Caco-2 (cell line): ENCODE measurements around the gene GPC1. TPM values are rescaled to one million over a fixed set of nuclear protein-coding genes. Genes with fewer than 3 reads are reported as not detected.

ENCODE experiments used
- BruUV-seq: library from RNA; stranded (reverse); fragments of 400-500 nt; replicated peaks from 2 replicates; lab custom pipeline; 2021; lab: Mats Ljungman, UMichigan
- CTCF ChIA-PET: fragments of 300-600 bp; sonication (Branson Sonifier 250); formaldehyde crosslinking; loops from one replicate; lab custom pipeline; 2022; ENCODE audit warnings: antibody characterized with exemption; lab: Charles Lee
- POLR2A ChIA-PET: fragments of 300-600 bp; sonication (Branson Sonifier 250); formaldehyde crosslinking; loops from one replicate; lab custom pipeline; 2022; ENCODE audit warnings: antibody characterized with exemption; lab: Charles Lee
- DNase-seq, 2 experiments: peaks; one replicate each; pipeline versions ENCODE4 v3.0.0 to v3.0.0-alpha.2; 2020 to 2022
- H3K27me3 ChIP-seq: replicated peaks from 2 replicates; pipeline ENCODE4 v1.6.0; 2011; ENCODE audit warnings: low read length; ENCODE audit not compliant: control insufficient read depth, insufficient read depth
- H3K36me3 ChIP-seq: 2 replicates; pipeline ENCODE4 v1.5.1; 2011; ENCODE audit warnings: low read length; ENCODE audit not compliant: control insufficient read depth, insufficient read depth
- H3K4me1 ChIP-seq: fragments of 250-450 bp; sonication (Bioruptor Pico); 2 replicates; pipeline ENCODE4 v1.5.1; 2020; ENCODE audit warnings: mild to moderate bottlenecking
- H3K4me3 ChIP-seq: 2 replicates; pipeline ENCODE4 v1.5.1; 2011; ENCODE audit warnings: low read depth, mild to moderate bottlenecking, control low read depth, low read length
- H3K9me3 ChIP-seq: fragments of 250-450 bp; sonication (Bioruptor Pico); 2 replicates; pipeline ENCODE4 v1.5.1; 2020; ENCODE audit warnings: mild to moderate bottlenecking, moderate library complexity
- H3K27ac Mint-ChIP-seq: one replicate; pipeline ENCODE4 v1.8.0; 2022; ENCODE audit warnings: mixed read lengths; ENCODE audit not compliant: unreplicated experiment
- H3K27me3 Mint-ChIP-seq: one replicate; pipeline ENCODE4 v1.8.0; 2022; ENCODE audit warnings: mixed read lengths; ENCODE audit not compliant: insufficient read depth, unreplicated experiment
- H3K36me3 Mint-ChIP-seq: one replicate; pipeline ENCODE4 v1.8.0; 2022; ENCODE audit warnings: mild to moderate bottlenecking, mixed read lengths; ENCODE audit not compliant: insufficient read depth, unreplicated experiment
- H3K4me1 Mint-ChIP-seq: one replicate; pipeline ENCODE4 v1.8.0; 2022; ENCODE audit warnings: low read depth, mixed read lengths; ENCODE audit not compliant: unreplicated experiment
- H3K4me3 Mint-ChIP-seq: one replicate; pipeline ENCODE4 v1.8.0; 2022; ENCODE audit warnings: mild to moderate bottlenecking, moderate library complexity, mixed read lengths; ENCODE audit not compliant: unreplicated experiment
- H3K9me3 Mint-ChIP-seq: one replicate; pipeline ENCODE4 v1.8.0; 2022; ENCODE audit warnings: mixed read lengths; ENCODE audit not compliant: unreplicated experiment
- intact Hi-C: fragments of 100-400 bp; cut with micrococcal nuclease; formaldehyde crosslinking; loops from one replicate; pipeline ENCODE4 v1.10.0; 2022; ENCODE audit not compliant: unreplicated experiment
- total RNA-seq: library from RNA; stranded (reverse); gene quantifications from 2 replicates; pipeline ENCODE4 v1.2.3, GENCODE V29; 2022
- TF ChIP-seq, protein P1 (sequence below), 2 experiments: fragments of 200-600 bp in 1 of 2; IDR thresholded peaks; 1 replicate in 1 of 2; 2 replicates in 1 of 2; pipeline versions ENCODE4 v1.5.1 to v1.8.0; 2011 to 2022; ENCODE audit warnings: antibody characterized with exemption in 1 of 2, control low read depth in 1 of 2, inconsistent platforms in 1 of 2, low read depth in 1 of 2, low read length in 1 of 2, mild to moderate bottlenecking in 1 of 2, moderate library complexity in 1 of 2; ENCODE audit not compliant: insufficient read depth in 1 of 2, severe bottlenecking in 1 of 2, unreplicated experiment in 1 of 2

GPC1 gene
- total RNA-seq, 1 experiment from 2014 or later: 45.2 TPM

DNA sequence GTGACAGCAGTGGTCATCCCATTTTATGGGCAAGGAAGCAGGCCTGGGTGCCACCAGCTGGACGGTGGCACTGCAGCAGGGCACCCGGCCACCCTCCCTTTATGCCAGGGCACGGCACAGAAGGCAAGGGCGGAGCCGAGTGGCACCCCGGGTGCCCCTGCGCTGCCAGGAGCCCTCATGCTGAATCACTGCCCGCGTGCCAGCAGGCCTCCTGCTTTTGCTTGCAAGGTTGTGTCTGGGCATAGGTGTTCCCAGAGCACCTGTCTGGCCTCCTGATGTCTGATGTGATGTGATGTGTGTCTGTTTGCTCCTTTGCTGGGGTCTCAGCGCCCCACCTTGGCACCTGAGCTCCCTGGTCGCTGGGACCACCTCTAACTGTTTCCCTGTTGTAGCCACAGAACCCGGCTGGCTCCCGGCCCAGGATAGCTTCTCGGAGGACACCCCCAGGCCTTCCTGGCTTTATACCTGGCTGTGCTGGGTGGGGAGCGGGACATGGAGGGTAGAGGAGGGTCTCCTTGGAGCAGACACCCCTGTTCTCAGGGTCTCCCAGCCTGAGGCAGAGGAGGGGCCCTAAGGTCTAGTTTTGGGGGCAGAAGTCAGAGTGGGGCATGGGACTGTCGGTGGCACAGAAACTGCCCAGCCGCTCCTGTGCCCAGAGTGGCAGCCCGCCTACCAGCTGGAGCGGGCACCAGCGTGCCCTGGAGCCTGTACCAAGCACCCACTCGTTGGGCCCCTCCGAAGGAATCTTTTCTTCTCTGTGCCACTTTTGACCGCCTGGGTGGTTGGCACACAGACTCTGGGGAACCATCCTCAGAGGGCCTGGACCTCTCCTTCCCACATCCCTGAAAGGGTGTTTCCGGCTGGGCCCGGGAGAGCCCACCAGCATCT lies 3.6 kb downstream of the GPC1 start:
- ChIA-PET CTCF (no interaction called here), POLR2A (no interaction called here)
- peaks cover 9% of the 10 kb centered on the region; the same call in 1 of the 2 replicates for H3K4me1 ChIP-seq
- no peaks in the 10 kb centered on the region for H3K27me3 Mint-ChIP-seq
- H3K27ac Mint-ChIP-seq: no peak overlapping the region
- intact Hi-C loops: loop anchor here (1.0 to 5.0 kb wide), 3 partner anchors 182 to 287 kb away; no protein-coding TSS in a partner anchor
- no peaks in the 10 kb centered on the region for H3K4me1 Mint-ChIP-seq
- no peaks in the 10 kb centered on the region for H3K27me3 ChIP-seq
- no peak overlapping the region for H3K4me3 ChIP-seq
- BruUV-seq: no TSS peak
- no peaks in the 10 kb centered on the region for H3K9me3 ChIP-seq
- no peak overlapping the region for H3K4me3 Mint-ChIP-seq
- TF ChIP-seq, protein P1, sequence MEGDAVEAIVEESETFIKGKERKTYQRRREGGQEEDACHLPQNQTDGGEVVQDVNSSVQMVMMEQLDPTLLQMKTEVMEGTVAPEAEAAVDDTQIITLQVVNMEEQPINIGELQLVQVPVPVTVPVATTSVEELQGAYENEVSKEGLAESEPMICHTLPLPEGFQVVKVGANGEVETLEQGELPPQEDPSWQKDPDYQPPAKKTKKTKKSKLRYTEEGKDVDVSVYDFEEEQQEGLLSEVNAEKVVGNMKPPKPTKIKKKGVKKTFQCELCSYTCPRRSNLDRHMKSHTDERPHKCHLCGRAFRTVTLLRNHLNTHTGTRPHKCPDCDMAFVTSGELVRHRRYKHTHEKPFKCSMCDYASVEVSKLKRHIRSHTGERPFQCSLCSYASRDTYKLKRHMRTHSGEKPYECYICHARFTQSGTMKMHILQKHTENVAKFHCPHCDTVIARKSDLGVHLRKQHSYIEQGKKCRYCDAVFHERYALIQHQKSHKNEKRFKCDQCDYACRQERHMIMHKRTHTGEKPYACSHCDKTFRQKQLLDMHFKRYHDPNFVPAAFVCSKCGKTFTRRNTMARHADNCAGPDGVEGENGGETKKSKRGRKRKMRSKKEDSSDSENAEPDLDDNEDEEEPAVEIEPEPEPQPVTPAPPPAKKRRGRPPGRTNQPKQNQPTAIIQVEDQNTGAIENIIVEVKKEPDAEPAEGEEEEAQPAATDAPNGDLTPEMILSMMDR (IDR thresholded peaks at IDR 0.05; ENCODE audit: insufficient read depth in 1 of 2, low read depth in 1 of 2, low read length in 1 of 2, severe bottlenecking in 1 of 2, unreplicated experiment in 1 of 2): no peak
- H3K36me3 ChIP-seq: no peaks in the 10 kb centered on the region
- peaks cover 6% of the 10 kb centered on the region for H3K36me3 Mint-ChIP-seq
- no peaks in the 10 kb centered on the region for H3K9me3 Mint-ChIP-seq
- DNase-seq: no peak

DNA sequence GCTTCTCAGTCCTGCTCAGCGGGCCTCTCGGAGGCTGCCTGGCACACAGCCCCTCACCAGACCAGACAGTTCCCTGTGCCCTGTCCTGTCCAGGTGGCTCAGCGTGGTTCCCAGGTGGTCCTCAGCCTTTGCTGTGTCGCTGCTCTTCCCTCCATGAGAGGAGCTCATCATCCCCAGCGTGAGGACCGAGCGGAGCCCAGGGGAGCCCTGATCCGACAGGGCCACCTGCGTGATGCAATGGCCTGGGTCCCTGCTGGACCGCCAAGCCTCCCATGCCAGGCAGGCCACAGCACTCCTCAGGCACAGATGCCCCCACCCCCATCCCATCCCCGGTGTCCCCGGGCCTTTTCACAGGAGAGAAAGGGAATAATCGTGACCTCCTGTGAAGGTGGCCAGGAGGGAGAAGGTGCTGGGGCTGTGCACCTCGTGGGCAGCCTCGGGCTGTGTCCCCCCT lies 4.3 kb downstream of the GPC1 start:
- no TSS peak for BruUV-seq
- Histone ChIP-seq H3K4me3 (no peak overlapping the region), H3K27me3 (no peaks in the 10 kb centered on the region), H3K36me3 (no peaks in the 10 kb centered on the region), H3K4me1 (peaks cover 9% of the 10 kb centered on the region; the same call in 1 of the 2 replicates), H3K9me3 (no peaks in the 10 kb centered on the region)
- POLR2A ChIA-PET: no interaction called here
- Mint-ChIP-seq H3K4me3 (no peak overlapping the region), H3K36me3 (peaks cover 6% of the 10 kb centered on the region), H3K4me1 (no peaks in the 10 kb centered on the region), H3K27me3 (no peaks in the 10 kb centered on the region), H3K27ac (no peak overlapping the region), H3K9me3 (no peaks in the 10 kb centered on the region)
- CTCF ChIA-PET: no interaction called here
- no peak for DNase-seq
- intact Hi-C loops: loop anchor here (5.0 kb wide), 2 partner anchors 182 to 287 kb away; no protein-coding TSS in a partner anchor
- TF ChIP-seq, protein P1 (IDR thresholded peaks at IDR 0.05; ENCODE audit: insufficient read depth in 1 of 2, low read depth in 1 of 2, low read length in 1 of 2, severe bottlenecking in 1 of 2, unreplicated experiment in 1 of 2): no peak

DNA sequence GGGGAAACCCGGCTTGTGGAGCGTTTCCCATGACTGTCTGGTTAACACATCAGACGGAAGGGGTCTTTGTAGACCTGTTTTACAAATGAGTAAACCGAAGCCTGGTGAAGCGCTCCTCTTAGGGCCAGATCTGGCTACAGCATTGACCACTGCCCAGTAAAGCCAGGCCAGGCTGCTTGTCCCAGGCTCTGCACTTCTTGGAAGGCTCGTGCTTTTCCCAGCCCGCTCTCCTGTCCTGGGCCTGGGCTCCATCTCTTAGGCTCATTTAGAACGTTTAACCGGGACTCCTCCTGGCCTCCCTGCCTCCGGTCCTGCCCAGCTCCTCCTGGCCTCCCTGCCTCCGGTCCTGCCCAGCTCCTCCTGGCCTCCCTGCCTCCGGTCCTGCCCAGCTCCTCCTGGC lies 4.8 kb downstream of the GPC1 start:
- TF ChIP-seq, protein P1 (IDR thresholded peaks at IDR 0.05; ENCODE audit: insufficient read depth in 1 of 2, low read depth in 1 of 2, low read length in 1 of 2, severe bottlenecking in 1 of 2, unreplicated experiment in 1 of 2): no peak
- intact Hi-C loops: no loop called here
- H3K4me3 Mint-ChIP-seq: no peak overlapping the region
- no peak for DNase-seq
- Histone ChIP-seq H3K27me3 (no peaks in the 10 kb centered on the region), H3K36me3 (no peaks in the 10 kb centered on the region), H3K4me1 (peaks cover 9% of the 10 kb centered on the region; the same call in 1 of the 2 replicates), H3K4me3 (no peak overlapping the region), H3K9me3 (no peaks in the 10 kb centered on the region)
- ChIA-PET POLR2A (no interaction called here), CTCF (no interaction called here)
- H3K9me3 Mint-ChIP-seq: no peaks in the 10 kb centered on the region
- no peaks in the 10 kb centered on the region for H3K4me1 Mint-ChIP-seq
- H3K27ac Mint-ChIP-seq: no peak overlapping the region
- no TSS peak for BruUV-seq
- H3K36me3 Mint-ChIP-seq: peaks cover 6% of the 10 kb centered on the region
- no peaks in the 10 kb centered on the region for H3K27me3 Mint-ChIP-seq
